ENCODE results near the gene BARHL2.

Gene BARHL2

GRCh38 chr1:90705956-90706355, 11.1 kb downstream of the BARHL2 start:
- no peak overlapping the region for H3K27ac ChIP-seq (replicated peaks; ENCODE audit: low read length)
- no peaks in the 10 kb centered on the region for H3K79me1 ChIP-seq (ENCODE audit: low read depth, low read length)
- peak overlapping the region in 1 of 2 donors; percentile 17 for H3K4me3 ChIP-seq (ENCODE audit: low read length in 2 of 2)
- WGBS, 2 donors (ENCODE audit: extremely low coverage in 2 of 2, insufficient read length in 2 of 2, insufficient replicate concordance in 1 of 2): no CpG with 5 or more reads among the region's 8 CpGs
- no peak overlapping the region for H2BK12ac ChIP-seq (ENCODE audit: low read length)
- H2BK5ac ChIP-seq (ENCODE audit: low read length): no peak overlapping the region
- no peak overlapping the region for H2BK120ac ChIP-seq (ENCODE audit: low read depth, low read length)
- H4K91ac ChIP-seq (ENCODE audit: low read depth, low read length, poor library complexity): no peak overlapping the region
- DNase-seq (ENCODE audit: low spot score): no peak
- H3K4ac ChIP-seq (ENCODE audit: low read length): no peak overlapping the region
- no peaks in the 10 kb centered on the region for H3K9me3 ChIP-seq (replicated peaks in 1 of 2; ENCODE audit: control insufficient read depth in 2 of 2, insufficient read depth in 1 of 2, low read depth in 1 of 2, low read length in 2 of 2)
- no peak overlapping the region for H3K18ac ChIP-seq (ENCODE audit: low read length)
- H2AFZ ChIP-seq (ENCODE audit: low read length): peak overlapping the region; percentile 89
- peaks cover 0 to 4% of the 10 kb centered on the region in 2 donors for H3K4me1 ChIP-seq (ENCODE audit: control insufficient read depth in 2 of 2, insufficient read depth in 1 of 2, low read depth in 1 of 2, low read length in 2 of 2)
- no peak overlapping the region for H3K4me2 ChIP-seq (ENCODE audit: insufficient read depth, low read length, poor library complexity, severe bottlenecking)
- no peak overlapping the region for H2AK5ac ChIP-seq (ENCODE audit: low read depth, low read length)
- no peak overlapping the region for H3K9ac ChIP-seq (ENCODE audit: low read depth, low read length, poor library complexity)
- peaks cover 27 to 75% (median 66%) of the 10 kb centered on the region in 3 experiments for H3K27me3 ChIP-seq (ENCODE audit: control insufficient read depth in 3 of 3, insufficient read depth in 3 of 3, low read depth in 1 of 3, low read length in 3 of 3)
- H2BK15ac ChIP-seq (ENCODE audit: low read length): no peak overlapping the region
- no peak overlapping the region for H4K8ac ChIP-seq (ENCODE audit: low read depth, low read length)
- H3K36me3 ChIP-seq (replicated peaks in 1 of 2; ENCODE audit: control insufficient read depth in 2 of 2, insufficient read depth in 2 of 2, low read length in 2 of 2): no peaks in the 10 kb centered on the region
- no peak overlapping the region for H3K23ac ChIP-seq (ENCODE audit: low read depth, low read length, poor library complexity)
- no peak overlapping the region for H3K14ac ChIP-seq (ENCODE audit: low read length)

GRCh38 chr1:90704817-90705216, 12.3 kb downstream of the BARHL2 start:
- no peak overlapping the region for H3K4me3 ChIP-seq (ENCODE audit: low read length in 2 of 2)
- H3K4me2 ChIP-seq (ENCODE audit: insufficient read depth, low read length, poor library complexity, severe bottlenecking): no peak overlapping the region
- no peaks in the 10 kb centered on the region for H3K79me1 ChIP-seq (ENCODE audit: low read depth, low read length)
- H3K9ac ChIP-seq (ENCODE audit: low read depth, low read length, poor library complexity): no peak overlapping the region
- no peak overlapping the region for H3K4ac ChIP-seq (ENCODE audit: low read length)
- H2AK5ac ChIP-seq (ENCODE audit: low read depth, low read length): no peak overlapping the region
- no peak overlapping the region for H2BK15ac ChIP-seq (ENCODE audit: low read length)
- H3K27me3 ChIP-seq (ENCODE audit: control insufficient read depth in 3 of 3, insufficient read depth in 3 of 3, low read depth in 1 of 3, low read length in 3 of 3): peaks cover 20 to 64% (median 55%) of the 10 kb centered on the region in 3 experiments
- no CpG with 5 or more reads among the region's 14 CpGs for WGBS, 2 donors (ENCODE audit: extremely low coverage in 2 of 2, insufficient read length in 2 of 2, insufficient replicate concordance in 1 of 2)
- no peak for DNase-seq (ENCODE audit: low spot score)
- no peaks in the 10 kb centered on the region for H3K36me3 ChIP-seq (replicated peaks in 1 of 2; ENCODE audit: control insufficient read depth in 2 of 2, insufficient read depth in 2 of 2, low read length in 2 of 2)
- H2BK5ac ChIP-seq (ENCODE audit: low read length): no peak overlapping the region
- H4K8ac ChIP-seq (ENCODE audit: low read depth, low read length): no peak overlapping the region
- no peak overlapping the region for H2AFZ ChIP-seq (ENCODE audit: low read length)
- H2BK120ac ChIP-seq (ENCODE audit: low read depth, low read length): no peak overlapping the region
- no peak overlapping the region for H4K91ac ChIP-seq (ENCODE audit: low read depth, low read length, poor library complexity)
- H3K9me3 ChIP-seq (replicated peaks in 1 of 2; ENCODE audit: control insufficient read depth in 2 of 2, insufficient read depth in 1 of 2, low read depth in 1 of 2, low read length in 2 of 2): no peaks in the 10 kb centered on the region
- H3K4me1 ChIP-seq (ENCODE audit: control insufficient read depth in 2 of 2, insufficient read depth in 1 of 2, low read depth in 1 of 2, low read length in 2 of 2): peaks cover 0 to 4% of the 10 kb centered on the region in 2 donors
- H2BK12ac ChIP-seq (ENCODE audit: low read length): no peak overlapping the region
- H3K14ac ChIP-seq (ENCODE audit: low read length): no peak overlapping the region
- no peak overlapping the region for H3K27ac ChIP-seq (replicated peaks; ENCODE audit: low read length)
- H3K18ac ChIP-seq (ENCODE audit: low read length): no peak overlapping the region
- no peak overlapping the region for H3K23ac ChIP-seq (ENCODE audit: low read depth, low read length, poor library complexity)

DNA sequence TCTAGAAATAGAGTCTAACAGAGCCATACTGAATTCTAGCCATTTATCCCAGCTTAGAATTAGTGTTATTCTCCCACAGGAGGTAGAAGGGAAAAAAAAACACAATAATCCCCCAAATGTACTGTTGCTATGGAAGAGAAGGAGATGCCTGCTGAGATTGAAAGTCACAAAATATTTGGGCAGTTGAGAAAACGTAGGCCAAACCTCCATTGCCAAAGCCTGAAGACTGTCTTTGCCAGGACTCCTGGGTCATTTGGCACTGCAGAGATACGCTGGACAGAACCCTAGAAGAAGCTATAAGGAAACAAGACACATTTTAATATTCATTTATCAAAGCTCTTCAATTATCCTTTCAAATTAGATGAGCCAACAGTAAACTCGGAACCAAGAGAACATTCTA, 22.3 kb downstream of the BARHL2 start:
- H3K36me3 ChIP-seq (replicated peaks in 1 of 2; ENCODE audit: control insufficient read depth in 2 of 2, insufficient read depth in 2 of 2, low read length in 2 of 2): no peaks in the 10 kb centered on the region
- H3K4me3 ChIP-seq (ENCODE audit: low read length in 2 of 2): no peak overlapping the region
- H4K91ac ChIP-seq (ENCODE audit: low read depth, low read length, poor library complexity): no peak overlapping the region
- no peak overlapping the region for H2AFZ ChIP-seq (ENCODE audit: low read length)
- no peak overlapping the region for H2AK5ac ChIP-seq (ENCODE audit: low read depth, low read length)
- H3K4ac ChIP-seq (ENCODE audit: low read length): no peak overlapping the region
- H2BK15ac ChIP-seq (ENCODE audit: low read length): no peak overlapping the region
- H3K9me3 ChIP-seq (replicated peaks in 1 of 2; ENCODE audit: control insufficient read depth in 2 of 2, insufficient read depth in 1 of 2, low read depth in 1 of 2, low read length in 2 of 2): no peaks in the 10 kb centered on the region
- H3K27ac ChIP-seq (replicated peaks; ENCODE audit: low read length): no peak overlapping the region
- H2BK5ac ChIP-seq (ENCODE audit: low read length): no peak overlapping the region
- no peaks in the 10 kb centered on the region for H3K79me1 ChIP-seq (ENCODE audit: low read depth, low read length)
- H3K4me1 ChIP-seq (ENCODE audit: control insufficient read depth in 2 of 2, insufficient read depth in 1 of 2, low read depth in 1 of 2, low read length in 2 of 2): no peaks in the 10 kb centered on the region
- DNase-seq (ENCODE audit: low spot score): no peak
- H3K9ac ChIP-seq (ENCODE audit: low read depth, low read length, poor library complexity): no peak overlapping the region
- no peak overlapping the region for H3K18ac ChIP-seq (ENCODE audit: low read length)
- H3K14ac ChIP-seq (ENCODE audit: low read length): no peak overlapping the region
- peaks cover 0 to 8% (median 0%) of the 10 kb centered on the region in 3 experiments for H3K27me3 ChIP-seq (ENCODE audit: control insufficient read depth in 3 of 3, insufficient read depth in 3 of 3, low read depth in 1 of 3, low read length in 3 of 3)
- H2BK12ac ChIP-seq (ENCODE audit: low read length): no peak overlapping the region
- H2BK120ac ChIP-seq (ENCODE audit: low read depth, low read length): no peak overlapping the region
- H3K4me2 ChIP-seq (ENCODE audit: insufficient read depth, low read length, poor library complexity, severe bottlenecking): no peak overlapping the region
- H3K23ac ChIP-seq (ENCODE audit: low read depth, low read length, poor library complexity): no peak overlapping the region
- WGBS, 2 donors (ENCODE audit: extremely low coverage in 2 of 2, insufficient read length in 2 of 2, insufficient replicate concordance in 1 of 2): no CpG with 5 or more reads among the region's 3 CpGs
- H4K8ac ChIP-seq (ENCODE audit: low read depth, low read length): no peak overlapping the region

DNA sequence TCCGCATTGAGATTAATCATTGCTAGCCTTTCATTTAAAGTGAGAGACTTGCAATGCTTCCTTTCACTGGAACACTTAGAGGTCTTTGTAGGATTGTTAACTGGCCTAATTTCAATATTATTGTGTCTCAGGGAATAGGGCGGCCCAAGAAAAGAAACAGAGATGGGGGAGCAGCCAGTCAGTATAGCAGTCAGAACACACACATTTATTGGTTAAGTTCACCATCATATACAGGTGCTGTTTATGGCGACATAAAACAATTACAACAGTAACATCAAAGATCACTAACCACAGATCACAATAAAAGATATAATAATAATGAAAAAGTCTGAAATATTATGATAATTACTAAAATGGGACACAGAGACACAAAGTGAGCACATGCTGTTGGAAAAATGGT, 29.4 kb downstream of the BARHL2 start:
- Histone ChIP-seq H3K79me1 (ENCODE audit: low read depth, low read length) (no peaks in the 10 kb centered on the region), H3K23ac (ENCODE audit: low read depth, low read length, poor library complexity) (no peak overlapping the region), H3K4me2 (ENCODE audit: insufficient read depth, low read length, poor library complexity, severe bottlenecking) (no peak overlapping the region), H2BK5ac (ENCODE audit: low read length) (no peak overlapping the region), H3K18ac (ENCODE audit: low read length) (no peak overlapping the region), H4K8ac (ENCODE audit: low read depth, low read length) (no peak overlapping the region), H2BK15ac (ENCODE audit: low read length) (no peak overlapping the region), H3K9me3 (replicated peaks in 1 of 2; ENCODE audit: control insufficient read depth in 2 of 2, insufficient read depth in 1 of 2, low read depth in 1 of 2, low read length in 2 of 2) (no peaks in the 10 kb centered on the region), H3K27ac (replicated peaks; ENCODE audit: low read length) (no peak overlapping the region), H3K36me3 (replicated peaks in 1 of 2; ENCODE audit: control insufficient read depth in 2 of 2, insufficient read depth in 2 of 2, low read length in 2 of 2) (no peaks in the 10 kb centered on the region), H3K14ac (ENCODE audit: low read length) (no peak overlapping the region), H3K4me3 (ENCODE audit: low read length in 2 of 2) (no peak overlapping the region), H4K91ac (ENCODE audit: low read depth, low read length, poor library complexity) (no peak overlapping the region), H3K4ac (ENCODE audit: low read length) (no peak overlapping the region), H2BK120ac (ENCODE audit: low read depth, low read length) (no peak overlapping the region), H2AK5ac (ENCODE audit: low read depth, low read length) (no peak overlapping the region), H2BK12ac (ENCODE audit: low read length) (no peak overlapping the region), H2AFZ (ENCODE audit: low read length) (no peak overlapping the region), H3K9ac (ENCODE audit: low read depth, low read length, poor library complexity) (no peak overlapping the region), H3K4me1 (ENCODE audit: control insufficient read depth in 2 of 2, insufficient read depth in 1 of 2, low read depth in 1 of 2, low read length in 2 of 2) (no peaks in the 10 kb centered on the region), H3K27me3 (ENCODE audit: control insufficient read depth in 3 of 3, insufficient read depth in 3 of 3, low read depth in 1 of 3, low read length in 3 of 3) (no peaks in the 10 kb centered on the region)
- WGBS, 2 donors (ENCODE audit: extremely low coverage in 2 of 2, insufficient read length in 2 of 2, insufficient replicate concordance in 1 of 2): no CpG with 5 or more reads among the region's 3 CpGs
- DNase-seq (ENCODE audit: low spot score): no peak
